HG03159 (cell line): ENCODE results near the gene RBM20.

ENCODE experiments used
- ATAC-seq: cut with Tn5 transposase; IDR thresholded peaks from one replicate; pipeline ENCODE4 v1.9.1; 2021; ENCODE audit warnings: mild to moderate bottlenecking, moderate library complexity; ENCODE audit not compliant: unreplicated experiment

Gene RBM20

DNA sequence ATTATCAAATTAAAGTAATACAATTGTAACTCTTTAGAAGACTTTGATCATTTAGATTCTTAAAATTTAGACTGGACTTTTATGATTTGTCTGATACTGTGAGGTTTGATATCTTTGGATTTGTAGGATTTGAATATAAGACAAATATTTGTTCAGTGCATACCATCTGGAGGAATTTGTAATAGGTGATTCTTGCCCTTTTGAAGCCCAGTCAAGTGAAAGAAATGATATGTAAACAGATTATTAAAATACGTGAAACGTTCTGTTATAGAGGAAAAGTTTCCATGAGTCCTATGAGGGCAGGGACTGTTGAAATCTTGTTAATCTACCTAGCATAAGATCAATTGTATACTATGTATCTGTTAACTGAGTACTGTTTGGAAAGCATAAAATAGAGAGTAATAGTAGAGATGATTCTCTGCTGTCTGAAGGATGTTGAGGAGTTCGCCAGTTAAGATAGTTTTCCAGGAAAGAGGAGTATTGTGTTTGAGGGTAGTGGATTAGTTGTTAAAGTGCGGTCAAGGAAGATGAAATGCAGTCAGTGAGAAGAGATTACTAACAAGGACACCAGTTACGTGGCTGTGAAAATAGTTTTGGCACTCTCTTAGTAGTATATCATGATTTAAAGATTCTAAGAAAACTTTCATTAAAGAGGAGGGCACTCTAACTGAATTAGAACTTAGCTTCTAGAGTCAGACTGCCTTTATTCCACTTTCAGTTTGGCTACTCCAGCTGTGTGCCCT lies 242.0 kb downstream of the RBM20 start:
- ATAC-seq: no peak

DNA sequence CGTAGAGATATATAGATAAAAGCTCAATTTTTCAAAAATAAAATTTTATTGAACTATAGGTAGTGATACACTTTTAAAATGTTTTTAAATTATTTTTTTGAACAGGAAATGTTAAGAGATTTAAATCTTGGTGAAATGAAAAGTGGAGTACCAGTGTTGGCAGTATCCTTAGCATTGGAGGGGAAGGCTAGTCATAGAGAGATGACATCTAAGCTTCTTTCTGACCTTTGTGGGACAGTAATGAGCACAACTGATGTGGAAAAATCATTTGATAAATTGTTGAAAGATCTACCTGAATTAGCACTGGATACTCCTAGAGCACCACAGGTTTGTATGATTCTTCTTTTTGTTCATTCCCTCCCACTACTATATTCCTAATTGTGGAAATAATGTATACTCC lies 243.4 kb downstream of the RBM20 start:
- no peak for ATAC-seq
